Endodermal cell (in vitro differentiated cells): ENCODE measurements around the gene CNOT10. TPM values are rescaled to one million over a fixed set of nuclear protein-coding genes. Genes with fewer than 3 reads are reported as not detected.
A peak's percentile ranks its signal among the peaks of the same experiment; 100 is the strongest.

Source experiments
- DNase-seq: peaks from one replicate; pipeline ENCODE4 v3.0.0-alpha.2; 2017
- H3K27ac ChIP-seq: 2 replicates; pipeline ENCODE4 v1.5.1; 2013; ENCODE audit warnings: mild to moderate bottlenecking, low read depth, low read length, moderate library complexity
- H3K27me3 ChIP-seq: 2 replicates; pipeline ENCODE4 v1.6.1; 2013; ENCODE audit warnings: mild to moderate bottlenecking, low read length, moderate library complexity; ENCODE audit not compliant: insufficient read depth, control insufficient read depth, poor library complexity, severe bottlenecking
- H3K36me3 ChIP-seq: 2 replicates; pipeline ENCODE4 v1.7.0; 2013; ENCODE audit warnings: mild to moderate bottlenecking, low read length, moderate library complexity; ENCODE audit not compliant: control insufficient read depth, insufficient read depth
- H3K4me1 ChIP-seq: one replicate; pipeline ENCODE4 v1.7.0; 2013; ENCODE audit warnings: low read length; ENCODE audit not compliant: control insufficient read depth, insufficient read depth
- H3K4me3 ChIP-seq: 2 replicates; pipeline ENCODE4 v1.5.1; 2013; ENCODE audit warnings: mild to moderate bottlenecking, low read length, moderate library complexity
- H3K9ac ChIP-seq: 2 replicates; pipeline ENCODE4 v1.6.1; 2013; ENCODE audit warnings: mild to moderate bottlenecking, low read length, moderate library complexity; ENCODE audit not compliant: poor library complexity, severe bottlenecking; ENCODE audit errors: extremely low read depth
- H3K9me3 ChIP-seq: 2 replicates; pipeline ENCODE4 v1.6.1; 2013; ENCODE audit warnings: mild to moderate bottlenecking, low read length, moderate library complexity; ENCODE audit not compliant: control insufficient read depth
- H3K27ac Mint-ChIP-seq: 2 replicates; pipeline ENCODE4 v1.8.0; 2020; ENCODE audit warnings: mixed read lengths
- H3K27me3 Mint-ChIP-seq: 2 replicates; pipeline ENCODE4 v1.8.0; 2021; ENCODE audit warnings: mild to moderate bottlenecking, mixed read lengths; ENCODE audit not compliant: insufficient read depth
- H3K36me3 Mint-ChIP-seq: 2 replicates; pipeline ENCODE4 v1.8.0; 2020; ENCODE audit warnings: low read depth, mixed read lengths
- H3K4me1 Mint-ChIP-seq: 2 replicates; pipeline ENCODE4 v1.8.0; 2020; ENCODE audit warnings: mixed read lengths
- H3K4me3 Mint-ChIP-seq: 2 replicates; pipeline ENCODE4 v1.8.0; 2020; ENCODE audit warnings: mild to moderate bottlenecking, moderate library complexity, mixed read lengths
- H3K9me3 Mint-ChIP-seq: 2 replicates; pipeline ENCODE4 v1.8.0; 2020; ENCODE audit warnings: mild to moderate bottlenecking, mixed read lengths
- WGBS, 2 experiments: methylation state at CpG; one replicate each; pipeline versions ENCODE4 v1.1.5 to v1.1.7; 2013; ENCODE audit warnings: missing lambda C conversion rate in 2 of 2, mixed read lengths in 1 of 2; ENCODE audit not compliant: insufficient coverage in 1 of 2, insufficient read length in 1 of 2; 5-methylcytosine and 5-hydroxymethylcytosine counted together
- total RNA-seq, 2 donors: library from RNA; stranded (reverse); fragmentation: NEBNext Ultra II Directional in 1 of 2; extraction: Animal tissue kit (Norgen Biotek cat#: 25700) in 1 of 2; gene quantifications; 2 replicates in 1 of 2; 3 replicates in 1 of 2; pipeline ENCODE4 v1.2.1, GENCODE V29; 2021
- TF ChIP-seq, protein P1 (sequence below): fragments of 200-600 bp; sonication (generic); conservative IDR thresholded peaks from 2 replicates; pipeline ENCODE4 v1.5.0; 2021; ENCODE audit warnings: antibody characterized with exemption, mild to moderate bottlenecking

The CNOT10 gene
- total RNA-seq, 2 donors from 2014 or later = 53.6 to 54.1 TPM

DNA sequence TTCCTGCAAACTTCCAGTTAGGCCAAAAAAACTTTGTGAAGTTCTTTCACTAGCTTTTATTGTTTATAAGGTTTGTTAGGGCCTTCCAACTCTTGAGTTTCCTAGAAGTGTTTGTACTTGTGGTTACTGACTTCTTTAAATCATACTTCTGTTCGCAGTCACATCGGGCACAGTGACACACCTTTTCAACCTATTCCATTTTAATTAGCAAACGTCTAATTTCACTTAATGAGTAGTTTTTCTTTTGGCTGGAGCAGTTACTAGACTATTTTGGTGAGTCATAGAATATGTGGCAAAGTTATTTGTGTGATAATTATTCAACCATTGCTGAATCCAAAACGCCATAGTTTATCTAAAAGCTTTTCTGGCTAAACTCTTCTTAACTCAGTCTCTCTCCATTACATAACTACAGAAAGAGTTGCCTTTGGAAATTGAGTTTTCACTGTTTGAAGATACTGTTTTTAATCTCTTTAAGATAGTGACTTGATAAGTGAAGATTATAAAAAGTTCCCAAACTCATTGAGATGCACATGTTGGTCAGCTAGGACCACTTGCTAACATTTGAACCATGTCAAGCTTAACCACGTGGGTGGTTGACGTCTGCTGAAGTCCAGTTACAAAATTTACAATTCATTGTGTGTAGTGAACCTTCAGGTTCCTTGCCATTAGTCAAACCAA, 21.5 kb downstream of the CNOT10 start:
- no peaks in the 10 kb centered on the region for H3K27me3 ChIP-seq
- no peak for DNase-seq
- Mint-ChIP-seq H3K4me1 (peaks cover 32% of the 10 kb centered on the region), H3K9me3 (no peaks in the 10 kb centered on the region), H3K4me3 (no peak overlapping the region), H3K27me3 (no peaks in the 10 kb centered on the region), H3K36me3 (peaks cover 36% of the 10 kb centered on the region), H3K27ac (no peak overlapping the region)
- peaks cover under 1% of the 10 kb centered on the region for H3K9me3 ChIP-seq
- no peak overlapping the region for H3K27ac ChIP-seq
- 90 to 97% methylated on average over 2 to 5 of the region's 6 CpGs for WGBS, 2 experiments
- TF ChIP-seq, protein P1, sequence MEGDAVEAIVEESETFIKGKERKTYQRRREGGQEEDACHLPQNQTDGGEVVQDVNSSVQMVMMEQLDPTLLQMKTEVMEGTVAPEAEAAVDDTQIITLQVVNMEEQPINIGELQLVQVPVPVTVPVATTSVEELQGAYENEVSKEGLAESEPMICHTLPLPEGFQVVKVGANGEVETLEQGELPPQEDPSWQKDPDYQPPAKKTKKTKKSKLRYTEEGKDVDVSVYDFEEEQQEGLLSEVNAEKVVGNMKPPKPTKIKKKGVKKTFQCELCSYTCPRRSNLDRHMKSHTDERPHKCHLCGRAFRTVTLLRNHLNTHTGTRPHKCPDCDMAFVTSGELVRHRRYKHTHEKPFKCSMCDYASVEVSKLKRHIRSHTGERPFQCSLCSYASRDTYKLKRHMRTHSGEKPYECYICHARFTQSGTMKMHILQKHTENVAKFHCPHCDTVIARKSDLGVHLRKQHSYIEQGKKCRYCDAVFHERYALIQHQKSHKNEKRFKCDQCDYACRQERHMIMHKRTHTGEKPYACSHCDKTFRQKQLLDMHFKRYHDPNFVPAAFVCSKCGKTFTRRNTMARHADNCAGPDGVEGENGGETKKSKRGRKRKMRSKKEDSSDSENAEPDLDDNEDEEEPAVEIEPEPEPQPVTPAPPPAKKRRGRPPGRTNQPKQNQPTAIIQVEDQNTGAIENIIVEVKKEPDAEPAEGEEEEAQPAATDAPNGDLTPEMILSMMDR = no peak
- no peak overlapping the region for H3K9ac ChIP-seq
- H3K4me1 ChIP-seq = peaks cover 15% of the 10 kb centered on the region
- H3K4me3 ChIP-seq = no peak overlapping the region
- H3K36me3 ChIP-seq = peaks cover 37% of the 10 kb centered on the region

DNA sequence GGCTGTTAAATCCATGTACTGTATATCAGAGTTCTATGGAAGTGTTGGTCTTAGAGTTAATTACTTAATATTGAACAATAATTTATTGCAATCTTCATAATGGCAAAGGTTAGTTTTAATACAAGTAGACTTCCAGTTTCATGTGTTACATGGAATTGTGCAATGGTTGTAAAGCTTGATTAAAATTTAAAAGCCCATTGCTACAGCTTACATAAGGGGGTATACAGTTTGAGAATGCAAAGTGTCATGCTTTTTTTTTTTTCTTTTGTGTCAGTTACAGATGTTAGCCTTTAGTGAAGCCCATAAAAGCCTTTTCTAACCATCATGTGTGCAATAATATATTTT, 22.0 kb downstream of the CNOT10 start:
- TF ChIP-seq, protein P1 = no peak
- Mint-ChIP-seq H3K9me3 (no peaks in the 10 kb centered on the region), H3K27ac (no peak overlapping the region), H3K36me3 (peaks cover 39% of the 10 kb centered on the region), H3K4me1 (peaks cover 32% of the 10 kb centered on the region), H3K27me3 (no peaks in the 10 kb centered on the region), H3K4me3 (no peak overlapping the region)
- H3K27me3 ChIP-seq = no peaks in the 10 kb centered on the region
- no peak overlapping the region for H3K27ac ChIP-seq
- peaks cover 42% of the 10 kb centered on the region for H3K36me3 ChIP-seq
- no peak for DNase-seq
- H3K9me3 ChIP-seq = no peaks in the 10 kb centered on the region
- H3K4me1 ChIP-seq = peaks cover 15% of the 10 kb centered on the region
- no peak overlapping the region for H3K4me3 ChIP-seq
- no peak overlapping the region for H3K9ac ChIP-seq

DNA sequence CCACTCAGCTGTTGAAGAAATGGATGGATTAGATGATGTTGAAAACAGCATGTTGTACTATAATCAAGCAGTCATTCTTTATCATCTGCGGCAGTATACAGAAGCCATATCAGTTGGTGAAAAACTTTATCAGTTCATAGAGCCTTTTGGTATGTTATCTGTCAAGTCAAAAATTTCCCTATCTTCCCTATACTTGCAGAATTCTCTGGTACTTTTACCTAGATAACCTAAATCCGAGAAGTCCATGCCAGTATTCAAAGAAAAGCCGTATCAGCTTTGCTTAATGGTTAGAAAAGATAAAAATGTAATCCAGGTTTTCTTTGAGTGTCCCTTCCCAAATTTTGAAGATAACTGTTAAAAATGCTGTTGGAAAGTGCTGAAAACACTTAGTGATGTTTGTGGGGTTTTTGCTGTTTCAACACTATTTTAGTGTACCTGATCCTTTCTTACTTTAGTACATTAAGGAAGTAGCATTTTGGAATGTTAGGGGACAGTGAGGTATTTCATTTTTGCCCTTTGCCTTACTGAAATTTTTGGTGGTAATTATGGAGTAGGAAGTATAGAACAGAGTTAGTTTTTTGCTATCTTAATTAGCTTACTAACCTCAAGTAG, 23.8 kb downstream of the CNOT10 start:
- Histone ChIP-seq H3K27me3 (no peaks in the 10 kb centered on the region), H3K4me3 (peak overlapping the region; percentile 25), H3K27ac (no peak overlapping the region), H3K9ac (no peak overlapping the region), H3K36me3 (peaks cover 59% of the 10 kb centered on the region), H3K4me1 (peaks cover 15% of the 10 kb centered on the region), H3K9me3 (no peaks in the 10 kb centered on the region)
- DNase-seq = no peak
- 55 to 73% methylated on average over 3 of the region's 3 CpGs for WGBS, 2 experiments
- Mint-ChIP-seq H3K4me3 (no peak overlapping the region), H3K36me3 (peaks cover 40% of the 10 kb centered on the region), H3K4me1 (peaks cover 28% of the 10 kb centered on the region), H3K27ac (peak overlapping the region; percentile 23), H3K9me3 (no peaks in the 10 kb centered on the region), H3K27me3 (no peaks in the 10 kb centered on the region)
- TF ChIP-seq, protein P1 = no peak
